NB4 (cell line): Measurements from ENCODE around the gene AFAP1L2.

Experiments used
- POLR2A ChIP-seq: IDR thresholded peaks from 2 replicates; pipeline ENCODE4 v1.6.1; 2011; ENCODE audit warnings: mild to moderate bottlenecking; ENCODE audit not compliant: insufficient read length; ENCODE audit errors: extremely low read depth
- TF ChIP-seq, protein P1 (sequence below): IDR thresholded peaks from one replicate; pipeline ENCODE4 v1.5.1; 2012; ENCODE audit warnings: low read depth, low read length

DNA sequence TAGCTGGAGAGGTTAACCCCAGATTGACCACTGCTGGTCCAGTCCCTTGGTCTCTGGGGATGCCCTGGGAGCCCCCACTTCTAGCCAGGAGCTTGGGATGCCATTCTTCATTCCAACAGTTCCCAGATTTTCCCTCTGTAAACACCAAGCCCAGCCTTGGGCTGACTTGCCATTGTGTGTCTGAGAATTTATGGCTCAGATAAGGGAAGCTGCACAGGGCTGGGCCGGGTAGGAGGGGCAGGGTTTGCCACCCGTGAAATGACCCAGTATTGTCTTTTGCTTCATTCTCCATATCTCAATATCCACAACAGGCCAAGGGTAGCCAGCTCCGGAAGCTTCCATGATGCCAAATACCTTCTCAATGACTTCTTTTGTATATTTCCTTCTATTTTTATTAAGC lies 32.1 kb downstream of the AFAP1L2 start:
- TF ChIP-seq, protein P1, sequence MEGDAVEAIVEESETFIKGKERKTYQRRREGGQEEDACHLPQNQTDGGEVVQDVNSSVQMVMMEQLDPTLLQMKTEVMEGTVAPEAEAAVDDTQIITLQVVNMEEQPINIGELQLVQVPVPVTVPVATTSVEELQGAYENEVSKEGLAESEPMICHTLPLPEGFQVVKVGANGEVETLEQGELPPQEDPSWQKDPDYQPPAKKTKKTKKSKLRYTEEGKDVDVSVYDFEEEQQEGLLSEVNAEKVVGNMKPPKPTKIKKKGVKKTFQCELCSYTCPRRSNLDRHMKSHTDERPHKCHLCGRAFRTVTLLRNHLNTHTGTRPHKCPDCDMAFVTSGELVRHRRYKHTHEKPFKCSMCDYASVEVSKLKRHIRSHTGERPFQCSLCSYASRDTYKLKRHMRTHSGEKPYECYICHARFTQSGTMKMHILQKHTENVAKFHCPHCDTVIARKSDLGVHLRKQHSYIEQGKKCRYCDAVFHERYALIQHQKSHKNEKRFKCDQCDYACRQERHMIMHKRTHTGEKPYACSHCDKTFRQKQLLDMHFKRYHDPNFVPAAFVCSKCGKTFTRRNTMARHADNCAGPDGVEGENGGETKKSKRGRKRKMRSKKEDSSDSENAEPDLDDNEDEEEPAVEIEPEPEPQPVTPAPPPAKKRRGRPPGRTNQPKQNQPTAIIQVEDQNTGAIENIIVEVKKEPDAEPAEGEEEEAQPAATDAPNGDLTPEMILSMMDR = no peak
- TF ChIP-seq POLR2A = no peak
